OCI-M2 (cell line): Measurements from ENCODE around the gene ASIC1.

Experiments used
- DNase-seq: peaks from one replicate; lab custom pipeline; 2025; ENCODE audit not compliant: unreplicated experiment; lab: John Stamatoyannopoulos, UW

ASIC1 gene

GRCh38 chr12:50040657-50041056 lies 16.7 kb upstream of the ASIC1 start:
- no peak for DNase-seq

- DNase-seq, result no peak
Measured at GRCh38 chr12:50041062-50041860, 16.1 kb upstream of the ASIC1 start.

- DNase-seq, result no peak
Measured at GRCh38 chr12:50041962-50042361, 15.4 kb upstream of the ASIC1 start.

GRCh38 chr12:50042693-50043092 lies 14.7 kb upstream of the ASIC1 start:
- no peak for DNase-seq

GRCh38 chr12:50043308-50043707 lies 14.1 kb upstream of the ASIC1 start:
- no peak for DNase-seq

GRCh38 chr12:50043854-50044253 lies 13.5 kb upstream of the ASIC1 start:
- DNase-seq, result no peak

- peak; percentile 15 for DNase-seq
Measured at GRCh38 chr12:50047693-50048250, 9.6 kb upstream of the ASIC1 start.

GRCh38 chr12:50049254-50050118 lies 7.9 kb upstream of the ASIC1 start:
- DNase-seq, result no peak

- DNase-seq, result no peak
Measured at GRCh38 chr12:50050119-50050385, 7.3 kb upstream of the ASIC1 start.

GRCh38 chr12:50050410-50051098 lies 6.8 kb upstream of the ASIC1 start:
- DNase-seq, result peak; percentile 30

- DNase-seq, result no peak
Measured at GRCh38 chr12:50051101-50051806, 6.1 kb upstream of the ASIC1 start.

- DNase-seq, result no peak
Measured at GRCh38 chr12:50052544-50052943, 4.9 kb upstream of the ASIC1 start.

GRCh38 chr12:50052964-50053363 lies 4.4 kb upstream of the ASIC1 start:
- no peak for DNase-seq

GRCh38 chr12:50053583-50053982 lies 3.8 kb upstream of the ASIC1 start:
- no peak for DNase-seq

- DNase-seq, result peak; percentile 51
Measured at GRCh38 chr12:50055831-50056638, 1.4 kb upstream of the ASIC1 start.

GRCh38 chr12:50056639-50056976 lies 788 bp upstream of the ASIC1 start:
- no peak for DNase-seq

- no peak for DNase-seq
Measured at GRCh38 chr12:50057896-50058670, 687 bp downstream of the ASIC1 start.

GRCh38 chr12:50058743-50059312 lies 1.4 kb downstream of the ASIC1 start:
- no peak for DNase-seq
